Naive thymus-derived CD4-positive, alpha-beta T cell (primary cell): ENCODE data around the gene CNTN6. TPM values are rescaled to one million over a fixed set of nuclear protein-coding genes. Genes with fewer than 3 reads are reported as not detected.

Experiments used
- ATAC-seq: fragments of 150-1000 bp; cut with Tn5 transposase; 2 replicates; pipeline ENCODE4 v1.10.0; 2021; ENCODE audit warnings: mild to moderate bottlenecking, moderate library complexity
- CTCF ChIA-PET: fragments of 350-600 bp; sonication (Branson Sonifier 250); formaldehyde crosslinking; loops from one replicate; lab custom pipeline; 2021; ENCODE audit warnings: antibody characterized with exemption; lab: Charles Lee
- POLR2A ChIA-PET: fragments of 350-600 bp; sonication (Branson Sonifier 250); formaldehyde crosslinking; loops from one replicate; lab custom pipeline; 2021; ENCODE audit warnings: antibody characterized with exemption, inconsistent platforms; lab: Charles Lee
- DNase-seq, 9 donors: peaks; one replicate each; pipeline versions ENCODE4 v3.0.0 to v3.0.0-alpha.2; 2020 to 2022; ENCODE audit warnings: mixed read lengths in 1 of 9
- H3K27ac ChIP-seq: one replicate; pipeline ENCODE4 v1.7.0; 2013; ENCODE audit warnings: mild to moderate bottlenecking, low read depth, low read length, moderate library complexity
- H3K27me3 ChIP-seq, 2 donors: one replicate each; pipeline ENCODE4 v1.7.0; 2013; ENCODE audit warnings: low read length in 2 of 2, mild to moderate bottlenecking in 2 of 2, moderate library complexity in 2 of 2; ENCODE audit not compliant: control insufficient read depth in 2 of 2, insufficient read depth in 2 of 2
- H3K36me3 ChIP-seq, 3 experiments: 1 replicate in 2 of 3; 2 replicates in 1 of 3; pipeline ENCODE4 v1.7.0; 2013; ENCODE audit warnings: low read length in 3 of 3, mild to moderate bottlenecking in 3 of 3, moderate library complexity in 1 of 3; ENCODE audit not compliant: insufficient read depth in 3 of 3, control insufficient read depth in 2 of 3
- H3K4me1 ChIP-seq, 2 donors: one replicate each; pipeline ENCODE4 v1.7.0; 2013; ENCODE audit warnings: low read length in 2 of 2, mild to moderate bottlenecking in 2 of 2, moderate library complexity in 1 of 2; ENCODE audit not compliant: control insufficient read depth in 2 of 2, insufficient read depth in 2 of 2
- H3K4me3 ChIP-seq: 2 replicates; pipeline ENCODE4 v1.7.0; 2013; ENCODE audit warnings: mild to moderate bottlenecking, low read length
- H3K9me3 ChIP-seq, 3 experiments: 1 replicate in 2 of 3; 2 replicates in 1 of 3; pipeline ENCODE4 v1.7.0; 2013; ENCODE audit warnings: low read length in 3 of 3; ENCODE audit not compliant: control insufficient read depth in 2 of 3
- H3K27ac Mint-ChIP-seq, 9 donors: one replicate each; pipeline ENCODE4 v1.8.0; 2020 to 2022; ENCODE audit warnings: mixed read lengths in 9 of 9, mild to moderate bottlenecking in 8 of 9, moderate library complexity in 5 of 9, inconsistent platforms in 2 of 9
- H3K27me3 Mint-ChIP-seq, 5 donors: one replicate each; pipeline ENCODE4 v1.8.0; 2021 to 2022; ENCODE audit warnings: mixed read lengths in 5 of 5, mild to moderate bottlenecking in 1 of 5
- H3K36me3 Mint-ChIP-seq, 5 donors: one replicate each; pipeline ENCODE4 v1.8.0; 2020 to 2022; ENCODE audit warnings: mixed read lengths in 5 of 5, mild to moderate bottlenecking in 3 of 5, inconsistent platforms in 1 of 5
- H3K4me1 Mint-ChIP-seq, 7 donors: one replicate each; pipeline ENCODE4 v1.8.0; 2020 to 2022; ENCODE audit warnings: mixed read lengths in 7 of 7, mild to moderate bottlenecking in 3 of 7, inconsistent platforms in 1 of 7
- H3K4me3 Mint-ChIP-seq, 10 donors: one replicate each; pipeline ENCODE4 v1.8.0; 2020 to 2022; ENCODE audit warnings: mild to moderate bottlenecking in 10 of 10, mixed read lengths in 10 of 10, moderate library complexity in 6 of 10, inconsistent platforms in 2 of 10
- H3K9me3 Mint-ChIP-seq, 11 donors: one replicate each; pipeline ENCODE4 v1.8.0; 2020 to 2022; ENCODE audit warnings: mixed read lengths in 11 of 11, mild to moderate bottlenecking in 4 of 11, inconsistent platforms in 1 of 11, moderate library complexity in 1 of 11
- intact Hi-C, 2 donors: fragments of 100-400 bp; cut with micrococcal nuclease; formaldehyde crosslinking; loops; one replicate each; pipeline ENCODE4 v1.15.1; 2023
- polyA plus RNA-seq, 2 donors: library from polyadenylated mRNA; unstranded; fragments of 300-500 nt; fragmentation: Illumina TruSeq; gene quantifications; one replicate each; pipeline ENCODE4 v1.2.3, GENCODE V29; 2021
- total RNA-seq, 6 experiments: library from RNA in 5 of 6; stranded (reverse) in 5 of 6; gene quantifications; 1 replicate in 5 of 6; 2 replicates in 1 of 6; pipeline ENCODE4 v1.2.3 and lab custom pipeline; 2021 to 2026

CNTN6 gene
- total and polyA plus RNA-seq, 7 experiments from 2014 or later, result not detected

GRCh38 chr3:1191026-1191425 is 98.2 kb downstream of the CNTN6 start:
- intact Hi-C loops, result no loop called here
- H3K27ac ChIP-seq, result no peak overlapping the region
- POLR2A ChIA-PET, result no interaction called here
- H3K4me1 Mint-ChIP-seq, result no peaks in the 10 kb centered on the region
- H3K4me1 ChIP-seq, result no peaks in the 10 kb centered on the region
- CTCF ChIA-PET, result no interaction called here
- H3K36me3 ChIP-seq, result no peaks in the 10 kb centered on the region
- no peak overlapping the region for H3K27ac Mint-ChIP-seq
- H3K4me3 ChIP-seq, result no peak overlapping the region
- ATAC-seq (no peak), DNase-seq (no peak)
- H3K27me3 Mint-ChIP-seq, result no peaks in the 10 kb centered on the region
- H3K27me3 ChIP-seq, result no peaks in the 10 kb centered on the region
- H3K9me3 Mint-ChIP-seq, result peaks cover 0 to 11% (median 2%) of the 10 kb centered on the region in 11 donors
- H3K9me3 ChIP-seq, result no peaks in the 10 kb centered on the region
- no peak overlapping the region for H3K4me3 Mint-ChIP-seq
- H3K36me3 Mint-ChIP-seq, result no peaks in the 10 kb centered on the region

- H3K9me3 Mint-ChIP-seq, result peaks cover 0 to 11% (median 4%) of the 10 kb centered on the region in 11 donors
- ChIA-PET POLR2A (no interaction called here), CTCF (no interaction called here)
- intact Hi-C loops, result no loop called here
- Histone ChIP-seq H3K9me3 (no peaks in the 10 kb centered on the region), H3K27ac (no peak overlapping the region), H3K4me1 (no peaks in the 10 kb centered on the region), H3K27me3 (no peaks in the 10 kb centered on the region), H3K4me3 (no peak overlapping the region), H3K36me3 (no peaks in the 10 kb centered on the region)
- H3K36me3 Mint-ChIP-seq, result no peaks in the 10 kb centered on the region
- no peak for ATAC-seq
- no peaks in the 10 kb centered on the region for H3K4me1 Mint-ChIP-seq
- no peak overlapping the region for H3K27ac Mint-ChIP-seq
- H3K27me3 Mint-ChIP-seq, result no peaks in the 10 kb centered on the region
- H3K4me3 Mint-ChIP-seq, result no peak overlapping the region
- DNase-seq, result no peak
Measured at GRCh38 chr3:1195947-1196346, 103.1 kb downstream of the CNTN6 start.

- no peak overlapping the region for H3K27ac Mint-ChIP-seq
- CTCF ChIA-PET, result no interaction called here
- no peaks in the 10 kb centered on the region for H3K9me3 ChIP-seq
- H3K9me3 Mint-ChIP-seq, result peaks cover 0 to 8% (median 4%) of the 10 kb centered on the region in 11 donors
- H3K4me1 Mint-ChIP-seq, result no peaks in the 10 kb centered on the region
- POLR2A ChIA-PET, result no interaction called here
- intact Hi-C loops, result no loop called here
- DNase-seq (no peak), ATAC-seq (no peak)
- H3K27me3 Mint-ChIP-seq, result no peaks in the 10 kb centered on the region
- no peaks in the 10 kb centered on the region for H3K4me1 ChIP-seq
- H3K36me3 ChIP-seq, result no peaks in the 10 kb centered on the region
- H3K27ac ChIP-seq, result no peak overlapping the region
- H3K36me3 Mint-ChIP-seq, result no peaks in the 10 kb centered on the region
- no peaks in the 10 kb centered on the region for H3K27me3 ChIP-seq
- no peak overlapping the region for H3K4me3 ChIP-seq
- no peak overlapping the region for H3K4me3 Mint-ChIP-seq
Measured at GRCh38 chr3:1197051-1197450, 104.2 kb downstream of the CNTN6 start.

GRCh38 chr3:1200371-1200770 is 107.5 kb downstream of the CNTN6 start:
- ChIA-PET CTCF (no interaction called here), POLR2A (no interaction called here)
- intact Hi-C loops, result no loop called here
- Histone ChIP-seq H3K27ac (no peak overlapping the region), H3K4me3 (no peak overlapping the region), H3K27me3 (no peaks in the 10 kb centered on the region), H3K4me1 (no peaks in the 10 kb centered on the region), H3K36me3 (no peaks in the 10 kb centered on the region), H3K9me3 (no peaks in the 10 kb centered on the region)
- H3K27ac Mint-ChIP-seq, result no peak overlapping the region
- no peak overlapping the region for H3K4me3 Mint-ChIP-seq
- no peaks in the 10 kb centered on the region for H3K27me3 Mint-ChIP-seq
- ATAC-seq, result no peak
- no peaks in the 10 kb centered on the region for H3K4me1 Mint-ChIP-seq
- H3K9me3 Mint-ChIP-seq, result peaks cover 0 to 10% (median 4%) of the 10 kb centered on the region in 11 donors
- DNase-seq, result no peak
- H3K36me3 Mint-ChIP-seq, result no peaks in the 10 kb centered on the region

GRCh38 chr3:1207904-1208303 is 115.1 kb downstream of the CNTN6 start:
- Mint-ChIP-seq H3K9me3 (peaks cover 0 to 11% (median 0%) of the 10 kb centered on the region in 11 donors), H3K36me3 (no peaks in the 10 kb centered on the region), H3K27me3 (no peaks in the 10 kb centered on the region), H3K4me3 (no peak overlapping the region), H3K27ac (no peak overlapping the region), H3K4me1 (no peaks in the 10 kb centered on the region)
- no peak for ATAC-seq
- H3K4me3 ChIP-seq, result no peak overlapping the region
- no peaks in the 10 kb centered on the region for H3K27me3 ChIP-seq
- CTCF ChIA-PET, result no interaction called here
- POLR2A ChIA-PET, result no interaction called here
- intact Hi-C loops, result no loop called here
- DNase-seq, result no peak
- no peaks in the 10 kb centered on the region for H3K9me3 ChIP-seq
- no peaks in the 10 kb centered on the region for H3K4me1 ChIP-seq
- H3K36me3 ChIP-seq, result no peaks in the 10 kb centered on the region
- no peak overlapping the region for H3K27ac ChIP-seq

- Histone ChIP-seq H3K9me3 (no peaks in the 10 kb centered on the region), H3K4me3 (no peak overlapping the region), H3K27ac (no peak overlapping the region), H3K27me3 (no peaks in the 10 kb centered on the region), H3K36me3 (no peaks in the 10 kb centered on the region), H3K4me1 (no peaks in the 10 kb centered on the region)
- intact Hi-C loops, result no loop called here
- H3K4me3 Mint-ChIP-seq, result no peak overlapping the region
- no peak overlapping the region for H3K27ac Mint-ChIP-seq
- no peak for ATAC-seq
- ChIA-PET POLR2A (no interaction called here), CTCF (no interaction called here)
- peaks cover 0 to 1% (median 0%) of the 10 kb centered on the region in 7 donors for H3K4me1 Mint-ChIP-seq
- H3K36me3 Mint-ChIP-seq, result no peaks in the 10 kb centered on the region
- peaks cover 0 to 7% (median 1%) of the 10 kb centered on the region in 11 donors for H3K9me3 Mint-ChIP-seq
- no peak for DNase-seq
- no peaks in the 10 kb centered on the region for H3K27me3 Mint-ChIP-seq
Measured at GRCh38 chr3:1214933-1215332, 122.1 kb downstream of the CNTN6 start.

GRCh38 chr3:1216856-1217255 is 124.0 kb downstream of the CNTN6 start:
- CTCF ChIA-PET, result no interaction called here
- POLR2A ChIA-PET, result no interaction called here
- Histone ChIP-seq H3K27ac (no peak overlapping the region), H3K4me3 (no peak overlapping the region), H3K27me3 (no peaks in the 10 kb centered on the region), H3K4me1 (no peaks in the 10 kb centered on the region), H3K9me3 (no peaks in the 10 kb centered on the region), H3K36me3 (no peaks in the 10 kb centered on the region)
- no peak overlapping the region for H3K4me3 Mint-ChIP-seq
- H3K4me1 Mint-ChIP-seq, result peaks cover 0 to 3% (median 0%) of the 10 kb centered on the region in 7 donors
- H3K9me3 Mint-ChIP-seq, result peaks cover 0 to 8% (median 3%) of the 10 kb centered on the region in 11 donors
- no peaks in the 10 kb centered on the region for H3K27me3 Mint-ChIP-seq
- DNase-seq (no peak), ATAC-seq (no peak)
- no peak overlapping the region for H3K27ac Mint-ChIP-seq
- intact Hi-C loops, result no loop called here
- H3K36me3 Mint-ChIP-seq, result no peaks in the 10 kb centered on the region
